Stimulated activated CD8-positive, alpha-beta memory T cell treated with anti-CD3 and anti-CD28 coated beads, Interleukin-7, amount 100 ng/mL, for 48 hours (primary cell): ENCODE measurements around the gene CGN.

Experiments used
- DNase-seq, 2 donors: peaks; one replicate each; pipeline ENCODE4 v3.0.0-alpha.2; 2020; ENCODE audit warnings: low read depth in 1 of 2; ENCODE audit errors: extremely low read depth in 1 of 2

Gene CGN

DNA sequence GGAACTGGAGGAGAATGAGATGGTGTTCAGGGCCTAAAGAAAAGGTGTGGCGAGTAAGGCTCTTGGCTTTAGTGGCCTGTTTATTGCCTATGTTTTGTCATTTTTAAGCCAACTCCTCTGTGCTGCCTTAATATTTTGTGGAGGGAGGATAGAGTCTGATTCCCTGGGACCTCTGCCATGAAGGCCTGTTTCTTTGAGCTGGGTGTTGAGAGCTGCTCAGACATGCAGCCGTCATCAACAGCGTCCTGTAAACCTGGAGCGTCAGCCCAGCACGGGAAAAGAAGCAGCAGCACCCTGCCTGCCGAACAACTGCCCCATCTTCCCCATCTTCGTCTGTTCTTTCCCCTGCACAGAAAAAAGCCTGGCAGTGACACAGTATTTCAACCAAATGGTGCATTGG, 73.6 kb downstream of the CGN start:
- no peak for DNase-seq

DNA sequence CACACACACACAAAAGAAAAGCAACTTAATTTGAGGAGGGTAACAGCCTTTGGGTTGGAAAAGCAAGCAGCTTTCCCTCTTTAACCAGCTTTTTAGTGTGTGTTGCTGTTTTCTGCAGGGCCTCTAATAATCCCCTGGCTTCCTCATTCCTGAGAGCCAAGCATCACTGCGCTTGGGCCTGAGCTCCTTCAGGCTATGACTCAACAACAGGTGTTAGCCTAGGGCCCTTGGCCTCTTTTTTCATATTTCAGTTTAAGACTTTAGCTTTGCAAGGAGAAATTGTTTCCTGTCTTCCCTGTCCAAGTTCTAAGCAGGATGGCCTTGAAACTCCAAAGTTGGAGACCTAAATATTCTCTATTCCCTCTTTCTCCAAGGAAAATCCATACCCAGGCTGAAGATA, 74.4 kb downstream of the CGN start:
- DNase-seq = no peak
